HG02943 (cell line): ENCODE data around the gene CDT1.

Experiments
- ATAC-seq: cut with Tn5 transposase; IDR thresholded peaks from one replicate; pipeline ENCODE4 v1.9.1; 2021; ENCODE audit warnings: mild to moderate bottlenecking, low read depth, moderate library complexity; ENCODE audit not compliant: unreplicated experiment

Gene CDT1

GRCh38 chr16:88854306-88855111, 50.9 kb downstream of the CDT1 start:
- no peak for ATAC-seq

- ATAC-seq: no peak
Observed at GRCh38 chr16:88855176-88855575, 51.6 kb downstream of the CDT1 start.

GRCh38 chr16:88855736-88856121, 52.1 kb downstream of the CDT1 start:
- no peak for ATAC-seq

- ATAC-seq: no peak
Observed at GRCh38 chr16:88856122-88856827, 52.7 kb downstream of the CDT1 start.

- ATAC-seq: peak; percentile 74
Observed at GRCh38 chr16:88856828-88857727, 53.5 kb downstream of the CDT1 start, which contains the start of the genes GALNS and TRAPPC2L. Gene GALNS, minus strand, starts transcription at chr16:88856947. Its CDS starts 70 bp downstream, at chr16:88856877. Gene TRAPPC2L, plus strand, starts transcription at chr16:88857127. Its CDS starts 24 bp downstream, at chr16:88857151.

- peak; percentile 37 for ATAC-seq
Observed at GRCh38 chr16:88857728-88858339, 54.2 kb downstream of the CDT1 start.
